HUES48 (cell line): ENCODE data around the gene UCK1.
A peak's percentile ranks its signal among the peaks of the same experiment; 100 is the strongest.
"Not testable (repeated sequence)": the region's sequence is repeated elsewhere in the genome, so short reads cannot be mapped to it uniquely, and the experiment has no call there.

Source experiments
- H3K27ac ChIP-seq: one replicate; pipeline ENCODE4 v1.7.0; 2013; ENCODE audit warnings: low read depth, low read length, inconsistent platforms
- H3K27me3 ChIP-seq: 2 replicates; pipeline ENCODE4 v1.6.1; 2013; ENCODE audit warnings: mild to moderate bottlenecking, low read length; ENCODE audit not compliant: control insufficient read depth, insufficient read depth
- H3K36me3 ChIP-seq: 2 replicates; pipeline ENCODE4 v1.6.1; 2013; ENCODE audit warnings: low read length; ENCODE audit not compliant: control insufficient read depth, insufficient read depth
- H3K4me1 ChIP-seq: 2 replicates; pipeline ENCODE4 v1.6.1; 2013; ENCODE audit warnings: mild to moderate bottlenecking, low read length; ENCODE audit not compliant: control insufficient read depth, insufficient read depth
- H3K4me3 ChIP-seq: 2 replicates; pipeline ENCODE4 v1.5.1; 2013; ENCODE audit warnings: mild to moderate bottlenecking, low read depth, low read length
- H3K9ac ChIP-seq: 2 replicates; pipeline ENCODE4 v1.6.1; 2013; ENCODE audit warnings: mild to moderate bottlenecking, low read depth, low read length, moderate library complexity
- H3K9me3 ChIP-seq: 2 replicates; pipeline ENCODE4 v1.6.1; 2013; ENCODE audit warnings: low read length; ENCODE audit not compliant: control insufficient read depth, insufficient read depth

UCK1 gene

GRCh38 chr9:131518553-131518952 lies 12.5 kb downstream of the UCK1 start:
- Histone ChIP-seq H3K36me3 (peaks cover 94% of the 10 kb centered on the region), H3K9me3 (no peaks in the 10 kb centered on the region), H3K4me1 (no peaks in the 10 kb centered on the region), H3K9ac (no peak overlapping the region), H3K27ac (no peak overlapping the region), H3K27me3 (no peaks in the 10 kb centered on the region), H3K4me3 (no peak overlapping the region)

- Histone ChIP-seq H3K9ac (no peak overlapping the region), H3K27ac (no peak overlapping the region), H3K4me1 (no peaks in the 10 kb centered on the region), H3K27me3 (no peaks in the 10 kb centered on the region), H3K9me3 (no peaks in the 10 kb centered on the region), H3K36me3 (peaks cover 94% of the 10 kb centered on the region), H3K4me3 (no peak overlapping the region)
These were observed 13.3 kb downstream of the UCK1 start for GRCh38 chr9:131517761-131518190.

GRCh38 chr9:131516930-131517329 lies 14.1 kb downstream of the UCK1 start:
- H3K36me3 ChIP-seq = peaks cover 95% of the 10 kb centered on the region
- no peak overlapping the region for H3K4me3 ChIP-seq
- no peak overlapping the region for H3K9ac ChIP-seq
- no peaks in the 10 kb centered on the region for H3K9me3 ChIP-seq
- no peaks in the 10 kb centered on the region for H3K4me1 ChIP-seq
- H3K27ac ChIP-seq = no peak overlapping the region
- H3K27me3 ChIP-seq = no peaks in the 10 kb centered on the region

- no peak overlapping the region for H3K27ac ChIP-seq
- H3K27me3 ChIP-seq = no peaks in the 10 kb centered on the region
- H3K36me3 ChIP-seq = peaks cover 95% of the 10 kb centered on the region
- no peaks in the 10 kb centered on the region for H3K9me3 ChIP-seq
- no peaks in the 10 kb centered on the region for H3K4me1 ChIP-seq
- H3K4me3 ChIP-seq = no peak overlapping the region
- H3K9ac ChIP-seq = no peak overlapping the region
These were observed 15.0 kb downstream of the UCK1 start for GRCh38 chr9:131516100-131516499.

- peaks cover 96% of the 10 kb centered on the region for H3K36me3 ChIP-seq
- H3K4me1 ChIP-seq, H3K4me3 ChIP-seq, H3K9me3 ChIP-seq, H3K9ac ChIP-seq, H3K27me3 ChIP-seq, H3K27ac ChIP-seq: not testable (repeated sequence)
These were observed 15.5 kb downstream of the UCK1 start for GRCh38 chr9:131515559-131516031.

- Histone ChIP-seq H3K4me1 (no peaks in the 10 kb centered on the region), H3K9ac (no peak overlapping the region), H3K9me3 (no peaks in the 10 kb centered on the region), H3K27ac (no peak overlapping the region), H3K4me3 (no peak overlapping the region), H3K36me3 (peaks cover 93% of the 10 kb centered on the region), H3K27me3 (no peaks in the 10 kb centered on the region)
These were observed 17.9 kb downstream of the UCK1 start for GRCh38 chr9:131513177-131513576.

GRCh38 chr9:131511880-131512279 lies 19.2 kb downstream of the UCK1 start:
- H3K27ac ChIP-seq = no peak overlapping the region
- H3K4me1 ChIP-seq = no peaks in the 10 kb centered on the region
- H3K9me3 ChIP-seq = no peaks in the 10 kb centered on the region
- H3K27me3 ChIP-seq = no peaks in the 10 kb centered on the region
- H3K36me3 ChIP-seq = peaks cover 90% of the 10 kb centered on the region
- H3K4me3 ChIP-seq = no peak overlapping the region
- H3K9ac ChIP-seq = no peak overlapping the region

GRCh38 chr9:131511416-131511815 lies 19.6 kb downstream of the UCK1 start:
- no peak overlapping the region for H3K27ac ChIP-seq
- H3K36me3 ChIP-seq = peaks cover 85% of the 10 kb centered on the region
- H3K4me3 ChIP-seq = no peak overlapping the region
- no peaks in the 10 kb centered on the region for H3K4me1 ChIP-seq
- H3K27me3 ChIP-seq = no peaks in the 10 kb centered on the region
- H3K9ac ChIP-seq = no peak overlapping the region
- H3K9me3 ChIP-seq = no peaks in the 10 kb centered on the region

GRCh38 chr9:131505012-131505411 lies 26.1 kb downstream of the UCK1 start:
- peaks cover 9% of the 10 kb centered on the region; the same call in 1 of the 2 replicates for H3K4me1 ChIP-seq
- H3K4me3 ChIP-seq = no peak overlapping the region
- H3K27ac ChIP-seq = no peak overlapping the region
- no peaks in the 10 kb centered on the region for H3K9me3 ChIP-seq
- no peaks in the 10 kb centered on the region for H3K27me3 ChIP-seq
- H3K36me3 ChIP-seq = peaks cover 31% of the 10 kb centered on the region
- no peak overlapping the region for H3K9ac ChIP-seq

- Histone ChIP-seq H3K27me3 (no peaks in the 10 kb centered on the region), H3K4me1 (peaks cover 9% of the 10 kb centered on the region; the same call in 1 of the 2 replicates), H3K4me3 (peak overlapping the region; percentile 85), H3K9me3 (no peaks in the 10 kb centered on the region), H3K36me3 (peaks cover 31% of the 10 kb centered on the region), H3K27ac (no peak overlapping the region), H3K9ac (peak overlapping the region; percentile 36; the same call in 1 of the 2 replicates)
These were observed 27.2 kb downstream of the UCK1 start for GRCh38 chr9:131503626-131504465.

GRCh38 chr9:131502781-131503625 lies 28.1 kb downstream of the UCK1 start, which contains the start of gene POMT1:
TSS of gene POMT1 (plus strand) at chr9:131502918. CDS start at chr9:131504219, 1,301 bp downstream.
- Histone ChIP-seq H3K9me3 (no peaks in the 10 kb centered on the region), H3K4me1 (peaks cover 9% of the 10 kb centered on the region; the same call in 1 of the 2 replicates), H3K27ac (peak within 1 kb of the TSS; percentile 64)

More at GRCh38 chr9:131502781-131503625, 28.1 kb downstream of the UCK1 start, which contains the start of gene POMT1:
- Histone ChIP-seq H3K4me3 (peak within 1 kb of the TSS; percentile 85), H3K9ac (peak within 1 kb of the TSS; percentile 36), H3K36me3 (peaks cover 35% of the 10 kb centered on the region), H3K27me3 (no peaks in the 10 kb centered on the region)
